Stimulated activated naive CD8-positive, alpha-beta T cell treated with anti-CD3 and anti-CD28 coated beads, Interleukin-15, Interleukin-2, amounts not matched to agents 100 U/mL and 50 U/mL, for 24 hours (primary cell): ENCODE data around the gene NCR1.
"Not testable (repeated sequence)": the region's sequence is repeated elsewhere in the genome, so short reads cannot be mapped to it uniquely, and the experiment has no call there.

ENCODE experiments used
- ATAC-seq: fragments of 150-1000 bp; cut with Tn5 transposase; one replicate; pipeline ENCODE4 v1.10.0; 2021
- DNase-seq: peaks from one replicate; pipeline ENCODE4 v3.0.0; 2021

Gene NCR1

DNA sequence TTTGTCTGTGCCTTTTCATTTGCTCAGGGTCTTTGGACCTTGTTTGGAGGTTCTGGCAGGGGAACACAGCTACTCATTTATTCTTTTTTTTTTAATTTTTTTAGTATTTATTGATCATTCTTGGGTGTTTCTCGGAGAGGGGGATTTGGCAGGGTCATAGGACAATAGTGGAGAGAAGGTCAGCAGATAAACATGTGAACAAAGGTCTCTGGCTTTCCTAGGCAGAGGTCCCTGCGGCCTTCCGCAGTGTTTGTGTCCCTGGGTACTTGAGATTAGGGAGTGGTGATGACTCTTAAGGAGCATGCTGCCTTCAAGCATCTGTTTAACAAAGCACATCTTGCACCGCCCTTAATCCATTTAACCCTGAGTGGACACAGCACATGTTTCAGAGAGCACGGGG, 2.0 kb downstream of the NCR1 start:
- not testable (repeated sequence) for DNase-seq, ATAC-seq

GRCh38 chr19:54916822-54917221, 10.9 kb downstream of the NCR1 start:
- DNase-seq (no peak), ATAC-seq (no peak)

DNA sequence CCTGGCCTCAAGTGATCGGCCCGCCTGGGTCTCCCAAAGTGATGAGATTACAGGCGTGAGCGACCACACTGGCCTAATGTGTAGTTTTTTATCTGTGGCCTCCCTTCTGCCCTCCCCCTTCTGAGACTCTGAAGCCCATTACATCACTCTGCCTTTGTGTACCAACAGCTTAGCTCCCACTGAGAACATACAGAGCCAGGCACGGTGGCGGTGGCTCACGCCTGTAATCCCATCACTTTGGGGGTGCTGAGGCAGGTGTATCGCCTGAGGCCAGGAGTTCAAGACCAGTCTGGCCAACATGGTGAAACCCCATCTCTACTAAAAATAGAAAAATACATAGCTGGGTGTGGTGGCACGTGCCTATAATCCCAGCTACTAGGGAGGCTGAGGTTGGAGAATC, 12.6 kb downstream of the NCR1 start:
- no peak for ATAC-seq
- no peak for DNase-seq

- not testable (repeated sequence) for DNase-seq, ATAC-seq
Measured at GRCh38 chr19:54919646-54920563, 14.0 kb downstream of the NCR1 start.

GRCh38 chr19:54921082-54921481, 15.1 kb downstream of the NCR1 start:
- no peak for DNase-seq
- ATAC-seq = no peak

- ATAC-seq (no peak), DNase-seq (no peak)
Measured at GRCh38 chr19:54923276-54923675, 17.3 kb downstream of the NCR1 start.

DNA sequence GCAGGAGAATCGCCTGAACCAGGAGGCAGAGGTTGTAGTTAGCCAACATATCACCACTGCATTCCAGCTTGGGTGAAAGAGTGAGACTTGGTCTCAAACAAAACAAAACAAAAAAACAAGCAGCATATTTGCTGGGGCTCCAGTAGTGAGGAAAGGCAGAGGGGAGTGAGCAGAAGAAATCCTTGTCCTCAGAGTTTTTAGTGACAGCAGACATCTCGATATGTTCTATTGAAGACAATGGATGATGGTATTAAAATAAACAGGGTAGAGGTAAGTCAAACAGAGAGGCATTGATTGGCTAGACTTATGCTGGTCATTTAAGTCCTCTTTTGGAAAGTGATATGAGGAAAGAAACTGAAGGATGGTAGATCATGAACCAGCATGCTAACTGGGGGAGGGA, 22.4 kb downstream of the NCR1 start:
- no peak for DNase-seq
- ATAC-seq = no peak

- no peak for ATAC-seq
- no peak for DNase-seq
Measured at GRCh38 chr19:54937926-54938325, 32.0 kb downstream of the NCR1 start.

- ATAC-seq (no peak), DNase-seq (no peak)
Measured at GRCh38 chr19:54938906-54939305, 33.0 kb downstream of the NCR1 start.

DNA sequence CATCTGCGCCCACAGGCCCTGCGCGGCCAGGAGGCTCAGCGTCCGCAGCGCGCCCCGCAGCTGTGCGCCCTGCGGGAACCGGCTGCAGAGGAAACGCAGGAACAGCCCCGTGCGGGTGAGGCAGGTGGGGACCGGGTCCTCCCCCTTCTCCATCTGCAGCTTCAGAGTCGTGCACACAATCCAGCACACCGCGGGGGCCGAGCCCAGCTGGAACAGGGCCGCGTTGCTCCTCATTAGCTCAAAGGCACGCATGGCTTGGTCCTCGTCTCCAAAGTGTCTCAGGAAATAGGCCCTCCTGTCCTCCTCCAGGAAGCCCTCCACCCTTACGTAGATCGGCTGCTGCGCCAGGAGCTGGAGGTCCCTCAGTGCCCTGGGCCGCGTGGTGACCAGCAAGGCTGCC, 33.6 kb downstream of the NCR1 start:
- ATAC-seq, DNase-seq: not testable (repeated sequence)

GRCh38 chr19:54943772-54944361, 37.9 kb downstream of the NCR1 start:
- not testable (repeated sequence) for ATAC-seq, DNase-seq

DNA sequence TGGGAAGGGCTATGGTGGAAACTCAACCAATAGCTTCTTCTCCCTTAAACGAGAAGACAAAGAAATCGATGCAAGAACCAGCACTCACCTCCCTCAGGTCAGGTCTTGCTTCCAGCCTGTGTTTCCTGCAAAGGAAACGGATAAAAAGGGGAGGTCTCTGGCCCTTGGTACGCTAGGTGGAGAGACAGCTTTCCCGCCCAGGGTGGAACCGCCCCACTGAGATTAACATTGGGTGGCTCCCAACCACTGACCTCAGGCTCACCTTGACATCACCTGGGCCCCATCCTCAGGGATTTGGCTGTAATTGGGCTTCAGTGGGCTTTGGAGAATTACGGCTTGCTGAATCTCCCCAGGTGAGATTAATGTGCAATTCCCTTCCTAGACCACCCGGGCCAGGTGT, 41.4 kb downstream of the NCR1 start, which contains the start of gene NLRP7:
TSS of gene NLRP7 (minus strand) at position 150 of the 400 bp plus-strand sequence.
- DNase-seq (no peak), ATAC-seq (no peak)

GRCh38 chr19:54949412-54949811, 43.5 kb downstream of the NCR1 start:
- ATAC-seq = no peak
- DNase-seq = no peak

DNA sequence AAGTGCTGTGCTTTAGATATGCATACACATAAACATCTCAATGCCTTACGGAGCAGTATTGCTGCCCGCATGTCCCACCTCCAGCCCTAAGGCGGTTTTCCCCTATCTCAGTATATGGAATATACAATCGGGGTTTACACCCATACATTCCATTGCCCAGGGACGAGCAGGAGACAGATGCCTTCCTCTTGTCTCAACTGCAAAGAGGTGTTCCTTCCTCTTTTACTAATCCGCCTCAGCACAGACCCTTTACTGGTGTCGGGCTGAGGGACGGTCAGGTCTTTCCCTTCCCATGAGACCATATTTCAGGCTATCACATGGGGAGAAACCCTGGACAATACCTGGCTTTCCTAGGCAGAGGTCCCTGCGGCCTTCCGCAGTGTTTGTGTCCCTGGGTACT, 44.6 kb downstream of the NCR1 start:
- not testable (repeated sequence) for ATAC-seq, DNase-seq

- DNase-seq = no peak
- ATAC-seq = no peak
Measured at GRCh38 chr19:54952591-54953344, 46.8 kb downstream of the NCR1 start.

- ATAC-seq, DNase-seq: not testable (repeated sequence)
Measured at GRCh38 chr19:54953345-54953713, 47.4 kb downstream of the NCR1 start.

- ATAC-seq (no peak), DNase-seq (no peak)
Measured at GRCh38 chr19:54955376-54955775, 49.4 kb downstream of the NCR1 start.

DNA sequence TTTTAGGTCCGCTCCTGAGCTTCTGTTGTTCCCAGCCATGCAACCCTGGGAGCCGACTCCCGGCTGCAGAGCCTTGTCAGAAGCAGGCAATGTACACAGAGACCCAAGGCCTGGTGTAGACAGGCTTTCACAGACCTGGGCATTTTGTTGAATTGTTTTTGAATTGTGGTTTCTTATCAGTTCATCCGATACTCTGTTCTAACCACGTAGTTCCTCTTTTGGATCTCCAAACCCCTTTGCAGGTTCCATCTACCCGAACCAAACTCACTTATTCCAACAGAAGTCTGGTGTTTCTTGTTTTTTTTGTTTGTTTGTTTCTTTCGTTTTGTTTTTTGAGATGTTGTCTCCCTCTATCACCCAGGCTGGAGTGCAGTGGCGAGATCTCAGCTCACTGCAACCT, 53.9 kb downstream of the NCR1 start:
- DNase-seq = no peak
- no peak for ATAC-seq
